ENCODE measurements around the gene SLC35C1.
A peak's percentile ranks its signal among the peaks of the same experiment; 100 is the strongest.
"Not testable (repeated sequence)": the region's sequence is repeated elsewhere in the genome, so short reads cannot be mapped to it uniquely, and the experiment has no call there.

SLC35C1 gene

GRCh38 chr11:45820211-45820857 is 15.4 kb downstream of the SLC35C1 start:
- TF ChIP-seq POLR2AphosphoS5 (IDR thresholded peaks at IDR 0.05; ENCODE audit: borderline replicate concordance, low read depth, low read length) (no peak), EZH2 (IDR thresholded peaks at IDR 0.05) (no peak), FOXP2 (optimal IDR thresholded peaks at IDR 0.05; ENCODE audit: control extremely low read depth, extremely low read length, insufficient read depth) (no peak)

GRCh38 chr11:45826492-45826891 is 21.5 kb downstream of the SLC35C1 start:
- DNase-seq (ENCODE audit: low read depth, low spot score); H3K27ac ChIP-seq; H3K4me3 ChIP-seq; H3K36me3 ChIP-seq (ENCODE audit: insufficient read depth, low read length); H3K9me3 ChIP-seq (ENCODE audit: low read depth, low read length); H3K9ac ChIP-seq (ENCODE audit: insufficient read length): not testable (repeated sequence)

More at GRCh38 chr11:45820211-45820857, 15.4 kb downstream of the SLC35C1 start:
- DNase-seq (ENCODE audit: low read depth, low spot score), result no peak
- Histone ChIP-seq H3K4me3 (no peak overlapping the region), H3K36me3 (ENCODE audit: insufficient read depth, low read length) (no peaks in the 10 kb centered on the region), H3K27ac (no peak overlapping the region), H3K9me3 (ENCODE audit: low read depth, low read length) (no peaks in the 10 kb centered on the region), H3K9ac (ENCODE audit: insufficient read length) (no peak overlapping the region)

- Histone ChIP-seq H3K36me3 (ENCODE audit: insufficient read depth, low read length) (no peaks in the 10 kb centered on the region), H3K9ac (ENCODE audit: insufficient read length) (no peak overlapping the region), H3K9me3 (ENCODE audit: low read depth, low read length) (no peaks in the 10 kb centered on the region), H3K27ac (no peak overlapping the region), H3K4me3 (no peak overlapping the region)
- TF ChIP-seq EZH2 (IDR thresholded peaks at IDR 0.05) (no peak), POLR2AphosphoS5 (IDR thresholded peaks at IDR 0.05; ENCODE audit: borderline replicate concordance, low read depth, low read length) (no peak), FOXP2 (optimal IDR thresholded peaks at IDR 0.05; ENCODE audit: control extremely low read depth, extremely low read length, insufficient read depth) (no peak)
- no peak for DNase-seq (ENCODE audit: low read depth, low spot score)
Measured at GRCh38 chr11:45827123-45827522, 22.2 kb downstream of the SLC35C1 start.

GRCh38 chr11:45828996-45829395 is 24.0 kb downstream of the SLC35C1 start:
- Histone ChIP-seq H3K27ac (peak overlapping the region; percentile 90), H3K36me3 (ENCODE audit: insufficient read depth, low read length) (no peaks in the 10 kb centered on the region), H3K9me3 (ENCODE audit: low read depth, low read length) (no peaks in the 10 kb centered on the region), H3K9ac (ENCODE audit: insufficient read length) (no peak overlapping the region), H3K4me3 (peak overlapping the region; percentile 53)
- no peak for TF ChIP-seq FOXP2 (optimal IDR thresholded peaks at IDR 0.05; ENCODE audit: control extremely low read depth, extremely low read length, insufficient read depth)
- TF ChIP-seq EZH2 (IDR thresholded peaks at IDR 0.05), result no peak
- TF ChIP-seq POLR2AphosphoS5 (IDR thresholded peaks at IDR 0.05; ENCODE audit: borderline replicate concordance, low read depth, low read length), result no peak; the same call in 1 of the 2 replicates
- DNase-seq (ENCODE audit: low read depth, low spot score), result peak; percentile 91

- DNase-seq (ENCODE audit: low read depth, low spot score), result no peak
- TF ChIP-seq POLR2AphosphoS5 (IDR thresholded peaks at IDR 0.05; ENCODE audit: borderline replicate concordance, low read depth, low read length) (no peak), FOXP2 (optimal IDR thresholded peaks at IDR 0.05; ENCODE audit: control extremely low read depth, extremely low read length, insufficient read depth) (no peak), EZH2 (IDR thresholded peaks at IDR 0.05) (no peak)
- Histone ChIP-seq H3K27ac (peak overlapping the region; percentile 90; the same call in 1 of the 2 replicates), H3K9ac (ENCODE audit: insufficient read length) (no peak overlapping the region), H3K4me3 (no peak overlapping the region), H3K36me3 (ENCODE audit: insufficient read depth, low read length) (no peaks in the 10 kb centered on the region), H3K9me3 (ENCODE audit: low read depth, low read length) (no peaks in the 10 kb centered on the region)
Measured at GRCh38 chr11:45830596-45830995, 25.6 kb downstream of the SLC35C1 start.

- Histone ChIP-seq H3K9ac (ENCODE audit: insufficient read length) (no peak overlapping the region), H3K36me3 (ENCODE audit: insufficient read depth, low read length) (no peaks in the 10 kb centered on the region), H3K27ac (no peak overlapping the region), H3K9me3 (ENCODE audit: low read depth, low read length) (no peaks in the 10 kb centered on the region), H3K4me3 (no peak overlapping the region)
- no peak for DNase-seq (ENCODE audit: low read depth, low spot score)
- no peak for TF ChIP-seq POLR2AphosphoS5 (IDR thresholded peaks at IDR 0.05; ENCODE audit: borderline replicate concordance, low read depth, low read length)
- no peak for TF ChIP-seq EZH2 (IDR thresholded peaks at IDR 0.05)
- no peak for TF ChIP-seq FOXP2 (optimal IDR thresholded peaks at IDR 0.05; ENCODE audit: control extremely low read depth, extremely low read length, insufficient read depth)
Measured at GRCh38 chr11:45832811-45833441, 28.0 kb downstream of the SLC35C1 start.

- DNase-seq (ENCODE audit: low read depth, low spot score), result no peak
Measured at GRCh38 chr11:45833761-45834160, 28.8 kb downstream of the SLC35C1 start.

GRCh38 chr11:45834298-45834756 is 29.4 kb downstream of the SLC35C1 start:
- Histone ChIP-seq H3K4me3 (no peak overlapping the region), H3K27ac (no peak overlapping the region)

More at GRCh38 chr11:45833761-45834160, 28.8 kb downstream of the SLC35C1 start:
- no peaks in the 10 kb centered on the region for H3K36me3 ChIP-seq (ENCODE audit: insufficient read depth, low read length)
- H3K4me3 ChIP-seq, result no peak overlapping the region
- no peaks in the 10 kb centered on the region for H3K9me3 ChIP-seq (ENCODE audit: low read depth, low read length)
- no peak overlapping the region for H3K9ac ChIP-seq (ENCODE audit: insufficient read length)
- no peak overlapping the region for H3K27ac ChIP-seq
- no peak for TF ChIP-seq POLR2AphosphoS5 (IDR thresholded peaks at IDR 0.05; ENCODE audit: borderline replicate concordance, low read depth, low read length)
- no peak for TF ChIP-seq EZH2 (IDR thresholded peaks at IDR 0.05)

More at GRCh38 chr11:45834298-45834756, 29.4 kb downstream of the SLC35C1 start:
- Histone ChIP-seq H3K9ac (ENCODE audit: insufficient read length) (no peak overlapping the region), H3K9me3 (ENCODE audit: low read depth, low read length) (no peaks in the 10 kb centered on the region), H3K36me3 (ENCODE audit: insufficient read depth, low read length) (no peaks in the 10 kb centered on the region)
- TF ChIP-seq FOXP2 (optimal IDR thresholded peaks at IDR 0.05; ENCODE audit: control extremely low read depth, extremely low read length, insufficient read depth) (no peak), POLR2AphosphoS5 (IDR thresholded peaks at IDR 0.05; ENCODE audit: borderline replicate concordance, low read depth, low read length) (no peak), EZH2 (IDR thresholded peaks at IDR 0.05) (no peak)
- no peak for DNase-seq (ENCODE audit: low read depth, low spot score)

All from SK-N-MC (cell line).